ENCODE measurements around the gene PRKCZ.

Gene PRKCZ

DNA sequence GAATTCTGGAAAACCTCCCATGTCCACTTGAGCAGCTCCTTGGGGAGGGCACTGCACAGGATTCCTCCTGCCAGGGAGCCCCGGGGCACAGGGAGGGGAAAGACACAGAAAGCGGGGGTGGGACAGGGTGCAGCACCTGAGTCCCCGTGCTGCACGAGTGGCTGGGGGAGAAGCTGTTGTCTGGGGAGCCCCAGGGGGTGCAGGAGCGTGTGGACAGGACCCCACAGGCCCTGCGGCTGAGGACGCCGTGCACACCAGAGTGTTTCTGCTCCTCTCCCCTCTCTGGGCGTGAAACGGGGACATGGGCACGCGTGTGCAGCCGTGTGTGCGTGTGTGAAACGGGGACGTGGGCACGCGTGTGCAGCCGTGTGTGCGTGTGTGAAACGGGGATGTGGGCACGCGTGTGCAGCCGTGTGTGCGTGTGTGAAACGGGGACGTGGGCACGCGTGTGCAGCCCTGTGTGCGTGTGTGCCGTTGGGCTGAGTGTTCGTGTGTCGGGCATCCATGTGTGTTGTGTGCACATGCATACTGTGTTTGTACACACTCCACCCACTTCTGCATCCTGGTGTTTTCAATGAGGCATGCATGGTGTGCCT is 122.4 kb downstream of the PRKCZ start:
- no peak overlapping the region for H3K4me3 ChIP-seq (ENCODE audit: low read depth, low read length)
- DNase-seq (ENCODE audit: low read depth), result no peak
- TF ChIP-seq, protein P1, sequence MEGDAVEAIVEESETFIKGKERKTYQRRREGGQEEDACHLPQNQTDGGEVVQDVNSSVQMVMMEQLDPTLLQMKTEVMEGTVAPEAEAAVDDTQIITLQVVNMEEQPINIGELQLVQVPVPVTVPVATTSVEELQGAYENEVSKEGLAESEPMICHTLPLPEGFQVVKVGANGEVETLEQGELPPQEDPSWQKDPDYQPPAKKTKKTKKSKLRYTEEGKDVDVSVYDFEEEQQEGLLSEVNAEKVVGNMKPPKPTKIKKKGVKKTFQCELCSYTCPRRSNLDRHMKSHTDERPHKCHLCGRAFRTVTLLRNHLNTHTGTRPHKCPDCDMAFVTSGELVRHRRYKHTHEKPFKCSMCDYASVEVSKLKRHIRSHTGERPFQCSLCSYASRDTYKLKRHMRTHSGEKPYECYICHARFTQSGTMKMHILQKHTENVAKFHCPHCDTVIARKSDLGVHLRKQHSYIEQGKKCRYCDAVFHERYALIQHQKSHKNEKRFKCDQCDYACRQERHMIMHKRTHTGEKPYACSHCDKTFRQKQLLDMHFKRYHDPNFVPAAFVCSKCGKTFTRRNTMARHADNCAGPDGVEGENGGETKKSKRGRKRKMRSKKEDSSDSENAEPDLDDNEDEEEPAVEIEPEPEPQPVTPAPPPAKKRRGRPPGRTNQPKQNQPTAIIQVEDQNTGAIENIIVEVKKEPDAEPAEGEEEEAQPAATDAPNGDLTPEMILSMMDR (conservative IDR thresholded peaks at IDR 0.05; ENCODE audit: low read depth, low read length), result no peak

DNA sequence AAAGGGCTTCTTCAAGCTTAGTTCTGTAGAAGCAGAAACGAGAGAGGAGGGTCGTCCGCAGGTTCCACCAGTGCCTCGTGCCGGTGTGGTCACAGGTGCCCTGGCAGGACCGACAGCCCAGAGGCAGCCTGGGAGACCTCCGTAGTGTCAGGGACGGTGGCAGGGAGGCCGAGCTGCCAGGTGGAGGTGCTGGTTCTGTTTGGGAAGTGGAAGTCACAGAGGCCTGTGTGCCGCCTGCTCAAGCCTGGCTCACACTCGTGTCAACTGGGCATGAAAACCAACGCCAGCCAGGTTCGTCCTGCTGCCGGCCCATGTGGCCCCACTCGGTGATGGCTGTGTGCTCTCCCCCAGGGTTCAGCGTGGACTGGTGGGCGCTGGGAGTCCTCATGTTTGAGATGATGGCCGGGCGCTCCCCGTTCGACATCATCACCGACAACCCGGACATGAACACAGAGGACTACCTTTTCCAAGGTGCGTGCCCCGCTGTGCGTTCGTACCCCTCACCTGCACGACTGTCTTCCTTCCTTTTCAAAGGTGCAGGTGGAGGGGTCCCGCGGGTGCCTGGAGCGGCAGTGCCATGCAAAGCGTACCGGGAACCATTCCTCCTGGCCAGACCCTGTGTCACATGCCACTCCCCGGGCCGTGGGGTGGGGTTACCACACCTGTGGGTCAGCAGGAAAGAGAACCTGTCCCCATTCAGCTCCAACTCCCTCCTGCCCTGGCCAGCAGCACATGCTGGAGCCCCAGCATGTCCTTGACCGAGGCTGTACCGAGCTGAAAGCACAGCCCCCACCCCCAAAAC is 123.5 kb downstream of the PRKCZ start:
- H3K4me3 ChIP-seq (ENCODE audit: low read depth, low read length), result no peak overlapping the region
- DNase-seq (ENCODE audit: low read depth), result no peak
- TF ChIP-seq, protein P1 (conservative IDR thresholded peaks at IDR 0.05; ENCODE audit: low read depth, low read length), result no peak

DNA sequence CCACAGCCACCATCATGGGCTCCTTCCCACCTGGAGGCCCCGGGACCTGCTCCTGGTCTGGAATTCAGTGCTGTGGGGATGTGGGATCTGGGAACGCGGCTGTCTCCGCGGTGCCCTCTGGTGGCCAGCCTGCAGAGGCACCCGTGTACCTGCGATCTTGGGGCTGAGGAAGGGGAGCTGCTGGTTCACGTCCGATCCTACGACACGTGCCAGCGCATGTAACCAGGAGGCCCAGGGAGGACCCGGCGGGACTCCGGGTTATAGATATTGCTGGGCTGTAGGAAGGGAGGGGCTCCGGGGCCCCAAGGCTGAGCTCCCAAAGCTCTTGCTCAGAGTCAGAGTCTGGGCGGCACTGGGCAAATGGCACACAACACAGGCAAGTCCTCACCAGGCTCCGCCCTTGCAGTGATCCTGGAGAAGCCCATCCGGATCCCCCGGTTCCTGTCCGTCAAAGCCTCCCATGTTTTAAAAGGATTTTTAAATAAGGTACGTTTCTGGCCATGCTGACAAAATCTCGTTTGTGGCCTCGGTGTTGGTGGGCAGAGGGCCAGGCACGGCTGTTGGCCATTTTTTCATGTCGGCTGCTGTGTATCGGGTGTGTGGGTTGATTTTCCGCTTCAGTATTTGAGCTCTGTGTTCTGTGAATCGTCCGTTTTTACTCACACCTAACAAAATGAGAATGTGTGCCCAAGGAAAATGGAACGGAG is 124.3 kb downstream of the PRKCZ start:
- DNase-seq (ENCODE audit: low read depth), result peak; percentile 63
- TF ChIP-seq, protein P1 (conservative IDR thresholded peaks at IDR 0.05; ENCODE audit: low read depth, low read length), result peak; percentile 95
- H3K4me3 ChIP-seq (ENCODE audit: low read depth, low read length), result no peak overlapping the region

DNA sequence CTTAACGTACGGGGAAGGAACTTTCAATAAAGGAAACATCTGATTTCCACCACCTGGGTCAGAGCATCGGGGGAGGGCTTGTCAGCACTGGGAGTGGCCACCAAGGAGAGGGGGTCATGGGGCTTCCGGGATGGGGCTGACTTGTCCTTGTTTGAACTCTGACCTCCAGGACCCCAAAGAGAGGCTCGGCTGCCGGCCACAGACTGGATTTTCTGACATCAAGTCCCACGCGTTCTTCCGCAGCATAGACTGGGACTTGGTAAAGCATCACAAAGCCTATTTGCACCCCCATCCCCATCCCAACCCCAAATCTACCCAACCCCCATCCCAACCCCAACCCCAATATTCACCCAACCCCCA is 124.8 kb downstream of the PRKCZ start:
- no peak overlapping the region for H3K4me3 ChIP-seq (ENCODE audit: low read depth, low read length)
- TF ChIP-seq, protein P1 (conservative IDR thresholded peaks at IDR 0.05; ENCODE audit: low read depth, low read length), result no peak
- DNase-seq (ENCODE audit: low read depth), result no peak

DNA sequence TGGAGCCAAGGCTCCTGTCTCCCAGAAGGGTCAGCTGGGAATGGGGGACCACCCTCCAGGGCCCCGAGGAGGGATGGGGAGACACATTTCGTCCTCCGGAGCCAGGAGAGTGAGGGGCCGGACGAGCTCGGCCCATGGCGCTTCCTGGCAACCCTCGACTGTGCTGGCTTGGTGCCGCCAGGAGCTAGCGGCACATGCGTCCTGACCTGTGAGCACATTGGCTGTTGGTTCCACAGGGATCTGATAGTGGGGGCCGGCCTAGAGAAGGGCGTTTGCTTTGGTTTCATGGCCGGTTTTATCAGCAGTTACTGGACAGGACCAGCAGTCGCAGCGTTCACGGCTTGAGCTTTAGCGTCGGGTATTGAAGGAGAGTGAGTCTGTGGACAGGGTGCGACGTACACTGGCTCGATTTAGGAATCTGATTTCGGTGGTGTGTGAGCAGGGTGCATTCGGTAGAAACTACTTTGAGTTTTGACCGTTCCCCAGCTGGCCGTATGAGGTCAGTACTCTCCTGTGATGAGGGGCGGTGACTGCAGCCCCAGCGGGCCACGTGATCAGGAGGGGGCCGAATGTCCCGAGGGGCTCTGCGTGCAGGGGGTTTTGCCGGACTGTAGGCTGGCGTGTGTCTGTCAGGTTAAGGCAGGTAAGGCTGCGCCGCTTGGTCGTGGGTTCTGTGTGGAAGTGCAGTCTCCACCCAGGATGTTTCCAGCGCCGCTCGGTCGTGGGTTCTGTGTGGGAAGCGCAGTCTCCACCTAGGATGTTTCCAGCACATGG is 125.7 kb downstream of the PRKCZ start:
- TF ChIP-seq, protein P1 (conservative IDR thresholded peaks at IDR 0.05; ENCODE audit: low read depth, low read length), result no peak
- no peak overlapping the region for H3K4me3 ChIP-seq (ENCODE audit: low read depth, low read length)
- no peak for DNase-seq (ENCODE audit: low read depth)

DNA sequence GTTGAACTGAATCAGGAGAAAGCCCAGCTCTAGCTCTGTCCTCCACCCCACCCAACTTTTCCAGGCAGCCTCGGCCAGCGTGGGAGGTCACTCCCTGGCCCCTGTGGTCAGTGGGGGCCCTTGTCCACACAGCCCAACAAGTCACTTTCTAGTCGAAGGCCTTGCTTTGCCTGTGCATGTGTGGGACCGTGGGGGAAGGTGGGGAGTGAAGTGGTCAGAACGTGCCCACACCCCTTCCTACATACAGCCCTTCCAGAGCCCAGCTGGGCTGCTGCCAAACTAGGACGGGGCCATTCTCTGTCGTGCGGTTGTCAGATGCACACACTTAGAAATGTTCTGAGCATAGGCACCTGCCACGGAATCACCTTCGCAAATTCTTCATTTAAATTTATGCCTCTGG is 126.4 kb downstream of the PRKCZ start:
- DNase-seq (ENCODE audit: low read depth), result no peak
- no peak overlapping the region for H3K4me3 ChIP-seq (ENCODE audit: low read depth, low read length)
- TF ChIP-seq, protein P1 (conservative IDR thresholded peaks at IDR 0.05; ENCODE audit: low read depth, low read length), result no peak

Data from choroid plexus epithelial cell (primary cell).